HEK293 (cell line): ENCODE data around the gene TYROBP.

Experiments
- KLF10 ChIP-seq: fragments of 450-650 bp; IDR thresholded peaks from 2 replicates; pipeline ENCODE4 v1.5.1; 2018; ENCODE audit warnings: missing biosample characterization, mild to moderate bottlenecking, missing genetic modification characterization
- MYNN ChIP-seq: fragments of 450-650 bp; formaldehyde crosslinking; IDR thresholded peaks from 2 replicates; pipeline ENCODE4 v1.5.1; 2016; ENCODE audit warnings: missing biosample characterization, missing genetic modification characterization, borderline replicate concordance
- YY1 ChIP-seq: fragments of 450-650 bp; formaldehyde crosslinking; IDR thresholded peaks from 2 replicates; pipeline ENCODE4 v1.5.1; 2018; ENCODE audit warnings: missing biosample characterization, missing genetic modification characterization
- ZBTB7A ChIP-seq: fragments of 450-650 bp; formaldehyde crosslinking; IDR thresholded peaks from 2 replicates; pipeline ENCODE4 v1.5.1; 2016; ENCODE audit warnings: low read depth, missing biosample characterization, missing genetic modification characterization
- ZEB2 ChIP-seq: fragments of 450-650 bp; formaldehyde crosslinking; IDR thresholded peaks from 2 replicates; pipeline ENCODE4 v1.5.1; 2016; ENCODE audit warnings: missing biosample characterization, missing genetic modification characterization
- ZNF10 ChIP-seq: fragments of 450-650 bp; formaldehyde crosslinking; IDR thresholded peaks from 2 replicates; pipeline ENCODE4 v1.5.1; 2017; ENCODE audit warnings: missing biosample characterization, missing genetic modification characterization
- ZNF214 ChIP-seq: fragments of 450-650 bp; formaldehyde crosslinking; IDR thresholded peaks from 2 replicates; pipeline ENCODE4 v1.5.1; 2017; ENCODE audit warnings: missing biosample characterization, mild to moderate bottlenecking, missing genetic modification characterization, borderline replicate concordance
- ZNF248 ChIP-seq: fragments of 450-650 bp; formaldehyde crosslinking; IDR thresholded peaks from 2 replicates; pipeline ENCODE4 v1.5.1; 2017; ENCODE audit warnings: missing biosample characterization, missing genetic modification characterization
- ZNF37A ChIP-seq: fragments of 450-650 bp; IDR thresholded peaks from 2 replicates; pipeline ENCODE4 v1.5.1; 2018; ENCODE audit warnings: missing biosample characterization, missing genetic modification characterization
- TF ChIP-seq, protein P1 (sequence below): fragments of 450-650 bp; formaldehyde crosslinking; IDR thresholded peaks from 2 replicates; pipeline ENCODE4 v1.5.1; 2016; ENCODE audit warnings: missing biosample characterization, missing genetic modification characterization
- TF ChIP-seq, protein P2 (sequence below): fragments of 450-650 bp; formaldehyde crosslinking; IDR thresholded peaks from 2 replicates; pipeline ENCODE4 v1.5.1; 2017; ENCODE audit warnings: missing biosample characterization, mild to moderate bottlenecking, missing genetic modification characterization, moderate library complexity

DNA sequence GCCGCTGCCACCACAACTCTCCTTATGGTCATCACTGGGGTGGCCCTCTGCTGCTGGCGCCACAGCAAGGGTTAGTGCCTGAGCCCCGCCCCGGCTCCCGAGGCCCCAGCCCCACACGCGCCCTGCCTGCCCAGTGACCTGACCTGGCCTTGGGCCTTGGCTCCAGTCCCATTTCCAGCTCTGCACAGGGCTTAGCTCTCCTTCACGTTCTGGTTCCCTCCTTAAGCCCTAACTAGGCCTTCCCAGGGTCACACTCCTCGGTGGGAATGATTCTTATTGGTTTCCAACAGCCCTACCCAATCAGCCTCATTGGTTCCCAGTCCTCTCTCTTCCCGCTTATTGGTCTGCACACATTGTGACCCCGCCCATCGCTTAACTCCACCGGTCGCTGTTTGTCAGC lies 45.6 kb downstream of the TYROBP start:
- TF ChIP-seq ZNF37A (tag by site-specific recombination): no peak
- TF ChIP-seq, protein P1, sequence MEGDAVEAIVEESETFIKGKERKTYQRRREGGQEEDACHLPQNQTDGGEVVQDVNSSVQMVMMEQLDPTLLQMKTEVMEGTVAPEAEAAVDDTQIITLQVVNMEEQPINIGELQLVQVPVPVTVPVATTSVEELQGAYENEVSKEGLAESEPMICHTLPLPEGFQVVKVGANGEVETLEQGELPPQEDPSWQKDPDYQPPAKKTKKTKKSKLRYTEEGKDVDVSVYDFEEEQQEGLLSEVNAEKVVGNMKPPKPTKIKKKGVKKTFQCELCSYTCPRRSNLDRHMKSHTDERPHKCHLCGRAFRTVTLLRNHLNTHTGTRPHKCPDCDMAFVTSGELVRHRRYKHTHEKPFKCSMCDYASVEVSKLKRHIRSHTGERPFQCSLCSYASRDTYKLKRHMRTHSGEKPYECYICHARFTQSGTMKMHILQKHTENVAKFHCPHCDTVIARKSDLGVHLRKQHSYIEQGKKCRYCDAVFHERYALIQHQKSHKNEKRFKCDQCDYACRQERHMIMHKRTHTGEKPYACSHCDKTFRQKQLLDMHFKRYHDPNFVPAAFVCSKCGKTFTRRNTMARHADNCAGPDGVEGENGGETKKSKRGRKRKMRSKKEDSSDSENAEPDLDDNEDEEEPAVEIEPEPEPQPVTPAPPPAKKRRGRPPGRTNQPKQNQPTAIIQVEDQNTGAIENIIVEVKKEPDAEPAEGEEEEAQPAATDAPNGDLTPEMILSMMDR: no peak
- no peak for TF ChIP-seq ZBTB7A (tag by site-specific recombination)
- TF ChIP-seq ZNF248 (tag by site-specific recombination): no peak
- TF ChIP-seq MYNN (tag by site-specific recombination): no peak
- TF ChIP-seq, protein P2, sequence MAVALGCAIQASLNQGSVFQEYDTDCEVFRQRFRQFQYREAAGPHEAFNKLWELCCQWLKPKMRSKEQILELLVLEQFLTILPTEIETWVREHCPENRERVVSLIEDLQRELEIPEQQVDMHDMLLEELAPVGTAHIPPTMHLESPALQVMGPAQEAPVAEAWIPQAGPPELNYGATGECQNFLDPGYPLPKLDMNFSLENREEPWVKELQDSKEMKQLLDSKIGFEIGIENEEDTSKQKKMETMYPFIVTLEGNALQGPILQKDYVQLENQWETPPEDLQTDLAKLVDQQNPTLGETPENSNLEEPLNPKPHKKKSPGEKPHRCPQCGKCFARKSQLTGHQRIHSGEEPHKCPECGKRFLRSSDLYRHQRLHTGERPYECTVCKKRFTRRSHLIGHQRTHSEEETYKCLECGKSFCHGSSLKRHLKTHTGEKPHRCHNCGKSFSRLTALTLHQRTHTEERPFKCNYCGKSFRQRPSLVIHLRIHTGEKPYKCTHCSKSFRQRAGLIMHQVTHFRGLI (tag by site-specific recombination): no peak
- no peak for TF ChIP-seq ZEB2 (tag by site-specific recombination)
- no peak for TF ChIP-seq ZNF214 (tag by site-specific recombination)
- no peak for TF ChIP-seq KLF10 (tag by site-specific recombination)
- no peak for TF ChIP-seq YY1 (tag by site-specific recombination)
- TF ChIP-seq ZNF10 (tag by site-specific recombination): no peak
